MM.1S (cell line): ENCODE results near the gene MAP3K20.

Experiments used
- CTCF ChIP-seq: fragments of 300-600 bp; sonication (generic); IDR thresholded peaks from 2 replicates; pipeline ENCODE4 v1.5.1; 2016; ENCODE audit warnings: antibody characterized with exemption, low read length, mixed read lengths
- EZH2 ChIP-seq: fragments of 300-600 bp; sonication (generic); optimal IDR thresholded peaks from 2 replicates; pipeline ENCODE3; 2017; ENCODE audit warnings: low read depth, mild to moderate bottlenecking, antibody characterized with exemption, low read length, mixed read lengths
- EZH2phosphoT487 ChIP-seq: fragments of 300-600 bp; sonication (generic); IDR thresholded peaks from 2 replicates; pipeline ENCODE4 v1.6.1; 2018; ENCODE audit warnings: antibody characterized with exemption, low read length

DNA sequence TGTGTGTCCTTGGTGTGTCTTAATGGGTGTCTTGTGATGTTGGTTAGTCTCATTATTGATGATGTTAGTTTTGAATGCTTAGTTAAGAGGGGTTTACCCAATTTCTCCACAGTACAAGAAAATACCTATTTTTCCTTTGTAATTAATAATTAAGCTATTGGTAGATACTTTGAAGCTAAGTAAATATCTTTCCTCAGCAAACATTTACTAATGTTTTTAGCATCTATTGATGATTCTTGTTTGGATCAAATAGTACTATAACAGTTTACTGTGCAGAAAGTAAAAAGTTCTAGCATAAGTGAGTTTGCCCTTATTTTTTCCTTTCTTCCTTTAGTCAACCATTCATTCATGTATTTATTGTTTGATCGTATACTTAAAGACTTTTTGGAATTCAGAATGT is 19.1 kb downstream of the MAP3K20 start:
- TF ChIP-seq CTCF (no peak), EZH2 (no peak), EZH2phosphoT487 (no peak)
